ENCODE data around the gene C9orf50. TPM values are rescaled to one million over a fixed set of nuclear protein-coding genes. Genes with fewer than 3 reads are reported as not detected.
A peak's percentile ranks its signal among the peaks of the same experiment; 100 is the strongest.

C9orf50 gene
- total and polyA plus RNA-seq, 11 donors = not detected

DNA sequence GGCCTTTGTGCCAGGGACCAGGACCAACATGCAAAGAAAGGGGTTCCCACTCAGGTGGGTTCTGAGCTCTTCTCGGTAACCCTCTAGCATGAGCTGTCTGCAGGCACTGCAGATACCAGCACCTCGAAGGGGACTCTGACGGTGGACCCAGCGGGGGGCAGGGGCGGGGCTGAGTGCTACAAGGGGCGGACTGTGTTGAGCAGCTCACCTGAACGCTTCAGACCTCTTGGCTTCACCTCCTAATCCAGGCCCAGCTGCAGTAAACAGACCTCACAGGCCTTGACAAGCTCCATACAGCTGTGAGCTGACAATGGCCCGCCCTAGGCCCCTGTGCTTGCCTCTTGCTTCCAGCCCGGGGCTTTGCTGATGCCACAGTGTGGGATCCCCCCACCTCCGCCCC lies 48.4 kb downstream of the C9orf50 start:
- peaks cover 0 to 46% (median 33%) of the 10 kb centered on the region in 12 donors for H3K4me1 ChIP-seq
- no peaks in the 10 kb centered on the region for H3K36me3 ChIP-seq
- H3K27me3 ChIP-seq = peaks cover 0 to 17% (median 0%) of the 10 kb centered on the region in 9 donors
- H3K27ac ChIP-seq = no peak overlapping the region
- H3K9me3 ChIP-seq = peaks cover 0 to 3% (median 0%) of the 10 kb centered on the region in 12 donors
- WGBS, 4 donors = 92 to 95% (median 93%) methylated on average over 10 of the region's 10 CpGs
- intact Hi-C loops (cut with DNase I) = no loop called here
- ATAC-seq = no peak
- no peak for TF ChIP-seq POLR2A (IDR thresholded peaks at IDR 0.05)
- TF ChIP-seq, protein P1, sequence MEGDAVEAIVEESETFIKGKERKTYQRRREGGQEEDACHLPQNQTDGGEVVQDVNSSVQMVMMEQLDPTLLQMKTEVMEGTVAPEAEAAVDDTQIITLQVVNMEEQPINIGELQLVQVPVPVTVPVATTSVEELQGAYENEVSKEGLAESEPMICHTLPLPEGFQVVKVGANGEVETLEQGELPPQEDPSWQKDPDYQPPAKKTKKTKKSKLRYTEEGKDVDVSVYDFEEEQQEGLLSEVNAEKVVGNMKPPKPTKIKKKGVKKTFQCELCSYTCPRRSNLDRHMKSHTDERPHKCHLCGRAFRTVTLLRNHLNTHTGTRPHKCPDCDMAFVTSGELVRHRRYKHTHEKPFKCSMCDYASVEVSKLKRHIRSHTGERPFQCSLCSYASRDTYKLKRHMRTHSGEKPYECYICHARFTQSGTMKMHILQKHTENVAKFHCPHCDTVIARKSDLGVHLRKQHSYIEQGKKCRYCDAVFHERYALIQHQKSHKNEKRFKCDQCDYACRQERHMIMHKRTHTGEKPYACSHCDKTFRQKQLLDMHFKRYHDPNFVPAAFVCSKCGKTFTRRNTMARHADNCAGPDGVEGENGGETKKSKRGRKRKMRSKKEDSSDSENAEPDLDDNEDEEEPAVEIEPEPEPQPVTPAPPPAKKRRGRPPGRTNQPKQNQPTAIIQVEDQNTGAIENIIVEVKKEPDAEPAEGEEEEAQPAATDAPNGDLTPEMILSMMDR (IDR thresholded peaks at IDR 0.05) = no peak
- DNase-seq = no peak
- no peak overlapping the region for H3K4me3 ChIP-seq

DNA sequence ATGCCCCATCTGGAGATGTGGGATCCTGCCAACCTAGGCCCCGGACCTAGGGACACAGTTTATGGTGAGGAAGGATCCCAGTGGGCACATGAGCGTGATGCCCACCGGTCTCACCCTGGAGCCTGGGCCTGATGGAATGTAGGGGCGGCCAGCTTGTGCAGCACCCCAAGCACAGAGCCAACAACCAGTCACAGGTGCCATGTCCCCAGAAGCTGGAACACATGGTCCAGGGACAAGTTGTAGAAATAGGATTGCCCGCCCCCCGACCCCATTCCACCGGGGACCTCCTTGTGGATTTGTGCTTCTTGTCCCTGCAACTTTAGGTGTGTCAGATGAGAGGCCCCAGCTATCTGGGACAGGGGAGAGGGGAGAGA lies 48.9 kb downstream of the C9orf50 start:
- no peak overlapping the region for H3K27ac ChIP-seq
- no peaks in the 10 kb centered on the region for H3K36me3 ChIP-seq
- H3K9me3 ChIP-seq = no peaks in the 10 kb centered on the region
- peaks cover 0 to 17% (median 0%) of the 10 kb centered on the region in 9 donors for H3K27me3 ChIP-seq
- peaks cover 0 to 48% (median 33%) of the 10 kb centered on the region in 12 donors for H3K4me1 ChIP-seq
- 96 to 100% (median 98%) methylated on average over 7 of the region's 7 CpGs for WGBS, 4 donors
- no peak for ATAC-seq
- DNase-seq = no peak
- intact Hi-C loops (cut with DNase I) = no loop called here
- TF ChIP-seq POLR2A (IDR thresholded peaks at IDR 0.05) = no peak
- TF ChIP-seq, protein P1 (IDR thresholded peaks at IDR 0.05) = no peak
- no peak overlapping the region for H3K4me3 ChIP-seq

GRCh38 chr9:129571298-129572051 lies 49.4 kb downstream of the C9orf50 start:
- 67 to 84% (median 78%) methylated on average over 13 of the region's 13 CpGs for WGBS, 4 donors
- Histone ChIP-seq H3K36me3 (no peaks in the 10 kb centered on the region), H3K27ac (peak overlapping the region in 10 of 12 donors; percentile 9 to 82 (median 62)), H3K27me3 (peaks cover 0 to 17% (median 0%) of the 10 kb centered on the region in 9 donors), H3K4me3 (no peak overlapping the region), H3K9me3 (no peaks in the 10 kb centered on the region), H3K4me1 (peaks cover 0 to 42% (median 29%) of the 10 kb centered on the region in 12 donors)
- TF ChIP-seq, protein P1 (IDR thresholded peaks at IDR 0.05) = no peak
- no peak for TF ChIP-seq POLR2A (IDR thresholded peaks at IDR 0.05)
- intact Hi-C loops (cut with DNase I) = no loop called here
- DNase-seq (no peak), ATAC-seq (no peak)

DNA sequence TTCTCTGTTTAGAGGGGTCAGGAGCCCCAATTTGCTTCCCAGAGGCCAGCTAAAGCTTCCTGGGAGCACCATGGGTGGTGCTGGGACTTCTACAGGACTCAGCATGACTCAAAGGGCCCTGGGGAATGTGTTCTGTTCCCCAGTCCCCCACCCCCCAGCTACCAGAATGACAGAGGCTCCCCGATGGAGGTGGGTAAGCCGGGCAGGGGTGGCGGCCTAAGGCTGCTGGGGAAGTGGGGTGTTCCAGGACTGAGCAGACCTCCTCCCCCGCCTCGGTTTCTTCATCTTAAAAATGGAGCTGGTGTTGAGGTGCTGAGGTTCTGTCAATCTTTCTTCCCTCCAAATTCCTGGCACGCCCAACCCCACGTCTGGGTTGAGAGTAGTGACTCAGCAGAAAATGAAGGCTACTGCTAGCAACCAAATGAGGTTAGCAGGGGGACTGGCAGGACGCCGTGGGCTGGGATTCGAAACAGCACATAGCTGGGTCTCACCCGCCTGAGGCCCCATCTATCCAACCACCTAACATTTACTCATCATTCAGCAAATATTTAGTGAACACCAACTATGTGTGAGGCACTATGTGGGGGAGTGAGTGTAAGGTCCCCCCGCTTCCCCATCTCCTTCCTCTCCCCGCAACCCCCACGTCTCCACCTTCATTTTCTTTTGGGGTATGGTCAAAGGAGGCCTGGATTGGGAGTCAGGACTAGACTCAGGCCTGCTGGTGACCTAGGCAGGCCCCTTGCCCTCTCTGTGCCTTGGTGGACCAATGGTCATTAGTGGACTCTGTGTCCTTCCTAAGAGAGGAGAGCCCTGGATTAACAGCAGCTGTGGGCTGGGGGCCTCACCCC lies 50.2 kb downstream of the C9orf50 start:
- ATAC-seq = peak in 3 of 4 donors; percentile 15 to 53 (median 34)
- peak overlapping the region in 10 of 12 donors; percentile 22 to 82 (median 68) for H3K27ac ChIP-seq
- no peaks in the 10 kb centered on the region for H3K9me3 ChIP-seq
- no peak for TF ChIP-seq POLR2A (IDR thresholded peaks at IDR 0.05)
- TF ChIP-seq, protein P1 (IDR thresholded peaks at IDR 0.05) = no peak
- DNase-seq = peak in 4 of 5 donors; percentile 48 to 71 (median 56)
- peaks cover 0 to 41% (median 28%) of the 10 kb centered on the region in 12 donors for H3K4me1 ChIP-seq
- WGBS, 4 donors = 71 to 77% (median 72%) methylated on average over 14 of the region's 14 CpGs
- H3K4me3 ChIP-seq = no peak overlapping the region
- peaks cover 0 to 17% (median 0%) of the 10 kb centered on the region in 9 donors for H3K27me3 ChIP-seq
- H3K36me3 ChIP-seq = no peaks in the 10 kb centered on the region
- intact Hi-C loops (cut with DNase I) = no loop called here

Measured in heart left ventricle (tissue), 16 donors.